ENCODE results near the gene COPS3. TPM values are rescaled to one million over a fixed set of nuclear protein-coding genes. Genes with fewer than 3 reads are reported as not detected.

COPS3 gene
- total and polyA plus RNA-seq, 2 donors (not counting 1 experiment from before 2014, with no cell fraction given) = 62.3 to 80.6 TPM

DNA sequence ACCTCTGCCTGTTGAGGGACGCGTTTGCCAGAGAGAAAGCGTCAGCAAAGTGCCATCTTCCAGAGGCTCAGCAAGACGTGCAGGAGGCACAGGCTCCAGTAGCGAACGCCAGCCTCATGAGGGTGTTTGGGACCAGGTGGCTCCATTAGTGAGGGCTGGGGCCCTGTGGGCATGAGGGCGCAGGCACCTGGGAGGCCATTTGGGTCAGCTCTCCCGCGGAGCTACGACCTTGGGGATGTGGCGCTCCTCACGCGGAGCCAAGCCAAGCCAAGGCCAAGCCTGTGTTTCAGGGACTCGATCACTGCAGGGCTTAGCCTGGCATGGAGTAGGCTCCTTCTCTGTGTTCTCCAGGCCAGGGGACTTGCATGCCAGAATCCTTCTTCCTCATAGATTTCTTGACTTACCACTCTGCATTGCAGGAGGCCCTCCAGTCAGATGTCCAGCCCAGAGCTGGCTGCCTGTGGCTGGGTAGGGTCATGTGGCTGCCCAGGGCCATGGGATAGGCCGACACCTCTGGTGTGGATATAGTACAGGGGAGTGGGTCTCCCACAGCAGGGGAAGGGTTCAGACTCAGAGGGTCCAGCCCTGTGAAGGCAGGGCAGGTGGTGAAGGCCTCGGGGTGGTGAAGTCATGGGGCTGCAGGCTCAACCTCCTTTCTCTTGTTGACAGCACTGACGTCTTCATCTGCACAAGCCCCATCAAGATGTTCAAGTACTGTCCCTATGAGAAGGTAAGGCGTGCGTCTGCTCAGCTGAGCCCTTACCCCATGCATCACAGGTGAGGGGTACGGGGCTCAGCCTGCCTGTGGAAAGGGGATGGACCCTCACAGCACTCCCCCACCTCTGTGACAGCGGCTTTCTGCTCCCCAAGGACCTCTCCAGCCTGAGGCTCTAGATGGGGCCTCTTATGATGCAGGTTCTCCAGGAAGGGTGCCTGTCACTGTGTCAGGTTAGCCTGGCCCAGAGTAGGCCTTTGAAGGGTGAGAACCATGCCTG, 41.8 kb upstream of the COPS3 start:
- H3K36me3 ChIP-seq (ENCODE audit: control insufficient read depth, insufficient read depth, low read length) = no peaks in the 10 kb centered on the region
- no peak for DNase-seq (ENCODE audit: low read depth in 2 of 2)
- H3K27me3 ChIP-seq (ENCODE audit: control insufficient read depth, insufficient read depth, low read length) = no peaks in the 10 kb centered on the region
- H3K79me2 ChIP-seq (ENCODE audit: control insufficient read depth, insufficient read depth, low read length) = no peaks in the 10 kb centered on the region
- H4K20me1 ChIP-seq (ENCODE audit: control insufficient read depth, extremely low read depth, insufficient read depth, low read length) = no peaks in the 10 kb centered on the region
- H3K4me1 ChIP-seq (ENCODE audit: control insufficient read depth, extremely low read depth, insufficient read depth, low read length) = no peaks in the 10 kb centered on the region
- no peak overlapping the region for H3K9ac ChIP-seq (ENCODE audit: insufficient read depth, low read length)
- H3K4me3 ChIP-seq (replicated peaks in 1 of 4; ENCODE audit: control extremely low read depth in 1 of 4, insufficient read depth in 1 of 4, low read depth in 3 of 4, low read length in 4 of 4) = no peak overlapping the region
- TF ChIP-seq CTCF (conservative IDR thresholded peaks at IDR 0.05 in 1 of 2, IDR thresholded peaks at IDR 0.05 in 1 of 2; ENCODE audit: low read depth in 1 of 2, low read length in 2 of 2) (no peak), EZH2 (IDR thresholded peaks at IDR 0.05; ENCODE audit: low read length, missing control alignments) (no peak)
- no peak overlapping the region for H3K4me2 ChIP-seq (ENCODE audit: extremely low read depth, insufficient read depth, low read length)
- H2AFZ ChIP-seq (ENCODE audit: low read length) = no peak overlapping the region
- no peak overlapping the region for H3K27ac ChIP-seq (ENCODE audit: insufficient read depth, low read length)
- H3K9me3 ChIP-seq (ENCODE audit: control insufficient read depth, insufficient read depth, low read depth, low read length) = no peaks in the 10 kb centered on the region

DNA sequence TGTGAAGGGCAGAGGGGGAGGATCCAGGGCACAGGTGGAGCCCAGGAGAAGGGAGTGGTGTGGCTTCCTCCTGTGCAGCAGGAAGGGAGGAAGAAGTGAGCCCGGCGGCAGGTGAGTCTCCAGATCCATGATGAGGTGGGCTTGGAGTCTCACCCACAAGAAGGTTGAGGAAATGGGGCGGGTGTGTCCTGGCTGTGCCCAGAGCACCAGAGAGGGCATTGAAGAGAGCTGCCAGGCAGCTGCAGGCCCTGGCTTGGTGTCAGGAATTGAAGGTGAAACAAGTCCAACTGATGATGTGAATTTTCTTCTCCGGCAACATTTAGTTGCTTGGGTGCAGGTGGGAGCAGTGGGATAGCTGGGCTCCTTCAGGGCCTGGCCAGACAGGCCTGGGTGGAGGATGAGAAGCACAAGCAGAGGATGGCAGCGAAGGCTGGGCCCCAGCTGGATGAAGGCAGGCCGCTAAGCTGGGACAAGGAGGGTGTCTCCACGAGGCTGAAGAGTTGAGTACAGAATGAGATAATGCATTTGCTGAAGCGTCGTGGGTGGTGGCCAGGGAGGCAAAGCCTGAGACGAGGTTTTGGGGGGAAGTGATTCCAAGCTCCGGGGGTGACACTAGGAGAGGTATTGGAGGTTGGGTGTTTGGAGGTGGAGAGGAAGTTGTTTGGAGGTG, 40.4 kb upstream of the COPS3 start:
- H3K36me3 ChIP-seq (ENCODE audit: control insufficient read depth, insufficient read depth, low read length) = no peaks in the 10 kb centered on the region
- no peak for TF ChIP-seq CTCF (conservative IDR thresholded peaks at IDR 0.05 in 1 of 2, IDR thresholded peaks at IDR 0.05 in 1 of 2; ENCODE audit: low read depth in 1 of 2, low read length in 2 of 2)
- no peaks in the 10 kb centered on the region for H3K9me3 ChIP-seq (ENCODE audit: control insufficient read depth, insufficient read depth, low read depth, low read length)
- no peaks in the 10 kb centered on the region for H3K79me2 ChIP-seq (ENCODE audit: control insufficient read depth, insufficient read depth, low read length)
- H3K27ac ChIP-seq (ENCODE audit: insufficient read depth, low read length) = no peak overlapping the region
- no peak overlapping the region for H3K9ac ChIP-seq (ENCODE audit: insufficient read depth, low read length)
- no peak overlapping the region for H2AFZ ChIP-seq (ENCODE audit: low read length)
- no peaks in the 10 kb centered on the region for H4K20me1 ChIP-seq (ENCODE audit: control insufficient read depth, extremely low read depth, insufficient read depth, low read length)
- no peak overlapping the region for H3K4me2 ChIP-seq (ENCODE audit: extremely low read depth, insufficient read depth, low read length)
- no peak for DNase-seq (ENCODE audit: low read depth in 2 of 2)
- no peak overlapping the region for H3K4me3 ChIP-seq (replicated peaks in 1 of 4; ENCODE audit: control extremely low read depth in 1 of 4, insufficient read depth in 1 of 4, low read depth in 3 of 4, low read length in 4 of 4)
- H3K27me3 ChIP-seq (ENCODE audit: control insufficient read depth, insufficient read depth, low read length) = no peaks in the 10 kb centered on the region
- no peaks in the 10 kb centered on the region for H3K4me1 ChIP-seq (ENCODE audit: control insufficient read depth, extremely low read depth, insufficient read depth, low read length)

DNA sequence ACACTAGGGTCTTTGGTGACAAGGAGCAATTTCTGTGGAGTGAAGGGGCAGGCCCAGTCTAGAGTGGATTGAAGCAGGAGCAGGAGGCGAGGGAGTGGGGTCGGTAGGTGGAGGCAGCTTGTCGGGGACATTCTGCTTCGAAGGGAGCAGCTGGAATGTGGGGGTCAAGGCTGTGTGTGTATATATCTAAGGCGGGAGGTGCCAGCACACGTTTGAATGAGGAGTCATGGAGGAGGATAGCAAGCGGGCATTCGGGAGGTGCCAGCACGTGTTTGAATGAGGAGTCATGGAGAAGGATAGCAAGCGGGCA, 39.8 kb upstream of the COPS3 start:
- Histone ChIP-seq H3K27me3 (ENCODE audit: control insufficient read depth, insufficient read depth, low read length) (no peaks in the 10 kb centered on the region), H4K20me1 (ENCODE audit: control insufficient read depth, extremely low read depth, insufficient read depth, low read length) (no peaks in the 10 kb centered on the region), H2AFZ (ENCODE audit: low read length) (no peak overlapping the region), H3K4me2 (ENCODE audit: extremely low read depth, insufficient read depth, low read length) (no peak overlapping the region), H3K9ac (ENCODE audit: insufficient read depth, low read length) (no peak overlapping the region), H3K4me3 (replicated peaks in 1 of 4; ENCODE audit: control extremely low read depth in 1 of 4, insufficient read depth in 1 of 4, low read depth in 3 of 4, low read length in 4 of 4) (no peak overlapping the region), H3K4me1 (ENCODE audit: control insufficient read depth, extremely low read depth, insufficient read depth, low read length) (no peaks in the 10 kb centered on the region), H3K9me3 (ENCODE audit: control insufficient read depth, insufficient read depth, low read depth, low read length) (no peaks in the 10 kb centered on the region), H3K79me2 (ENCODE audit: control insufficient read depth, insufficient read depth, low read length) (no peaks in the 10 kb centered on the region), H3K36me3 (ENCODE audit: control insufficient read depth, insufficient read depth, low read length) (no peaks in the 10 kb centered on the region), H3K27ac (ENCODE audit: insufficient read depth, low read length) (no peak overlapping the region)
- no peak for TF ChIP-seq CTCF (conservative IDR thresholded peaks at IDR 0.05 in 1 of 2, IDR thresholded peaks at IDR 0.05 in 1 of 2; ENCODE audit: low read depth in 1 of 2, low read length in 2 of 2)
- TF ChIP-seq EZH2 (IDR thresholded peaks at IDR 0.05; ENCODE audit: low read length, missing control alignments) = no peak
- no peak for DNase-seq (ENCODE audit: low read depth in 2 of 2)

Measured in fibroblast of lung (primary cell).